ENCODE data around the gene ADGRG6.
"Not testable (repeated sequence)": the region's sequence is repeated elsewhere in the genome, so short reads cannot be mapped to it uniquely, and the experiment has no call there.

Gene ADGRG6

GRCh38 chr6:142452993-142453392 is 151.2 kb downstream of the ADGRG6 start:
- no peak for DNase-seq

GRCh38 chr6:142454196-142454595 is 152.4 kb downstream of the ADGRG6 start:
- not testable (repeated sequence) for DNase-seq

- DNase-seq, result not testable (repeated sequence)
Measured at GRCh38 chr6:142454848-142455247, 153.0 kb downstream of the ADGRG6 start.

GRCh38 chr6:142455957-142456589 is 154.3 kb downstream of the ADGRG6 start:
- no peak for DNase-seq

- no peak for DNase-seq
Measured at GRCh38 chr6:142457638-142458406, 156.0 kb downstream of the ADGRG6 start.

GRCh38 chr6:142458836-142459235 is 157.0 kb downstream of the ADGRG6 start:
- no peak for DNase-seq

GRCh38 chr6:142459271-142459670 is 157.5 kb downstream of the ADGRG6 start:
- no peak for DNase-seq

GRCh38 chr6:142462260-142462659 is 160.5 kb downstream of the ADGRG6 start:
- no peak for DNase-seq

GRCh38 chr6:142463988-142464387 is 162.2 kb downstream of the ADGRG6 start:
- DNase-seq, result no peak

- DNase-seq, result no peak
Measured at GRCh38 chr6:142469220-142469619, 167.4 kb downstream of the ADGRG6 start.

GRCh38 chr6:142470421-142470820 is 168.6 kb downstream of the ADGRG6 start:
- DNase-seq, result no peak

GRCh38 chr6:142474531-142475289 is 172.9 kb downstream of the ADGRG6 start:
- DNase-seq, result peak; percentile 38

GRCh38 chr6:142476452-142476851 is 174.6 kb downstream of the ADGRG6 start:
- DNase-seq, result no peak

- peak; percentile 55 for DNase-seq
Measured at GRCh38 chr6:142478117-142478516, 176.3 kb downstream of the ADGRG6 start.

GRCh38 chr6:142481466-142481865 is 179.7 kb downstream of the ADGRG6 start:
- no peak for DNase-seq

GRCh38 chr6:142482249-142482648 is 180.4 kb downstream of the ADGRG6 start:
- DNase-seq, result peak; percentile 27

GRCh38 chr6:142482974-142483373 is 181.2 kb downstream of the ADGRG6 start:
- no peak for DNase-seq

- no peak for DNase-seq
Measured at GRCh38 chr6:142485256-142485655, 183.4 kb downstream of the ADGRG6 start.

- no peak for DNase-seq
Measured at GRCh38 chr6:142489722-142490610, 188.2 kb downstream of the ADGRG6 start.

Data from inflammatory macrophage treated with lipopolysaccharide for 4 hours (primary cell).